Heart right ventricle (tissue), 16 donors: ENCODE measurements around the gene TRPC3. TPM values are rescaled to one million over a fixed set of nuclear protein-coding genes. Genes with fewer than 3 reads are reported as not detected.

Experiments
- ATAC-seq, 8 donors: fragments of 200-7000 bp; cut with Tn5 transposase; one replicate each; pipeline ENCODE4 v1.9.1; 2020; ENCODE audit warnings: mild to moderate bottlenecking in 8 of 8, moderate library complexity in 8 of 8, moderate number of reproducible peaks in 1 of 8
- DNase-seq, 2 donors: peaks; one replicate each; pipeline ENCODE4 v3.0.0-alpha.2; 2020
- H3K27ac ChIP-seq, 10 donors: fragments of 200-600 bp; sonication (generic) in 2 of 10; one replicate each; pipeline versions ENCODE4 v1.5.0 to v1.8.0; 2020 to 2022; ENCODE audit warnings: mild to moderate bottlenecking in 3 of 10
- H3K27me3 ChIP-seq, 7 donors: fragments of 200-600 bp; one replicate each; pipeline ENCODE4 v1.8.0; 2021 to 2022; ENCODE audit warnings: mild to moderate bottlenecking in 2 of 7
- H3K36me3 ChIP-seq, 9 donors: fragments of 200-600 bp; sonication (generic) in 1 of 9; one replicate each; pipeline versions ENCODE4 v1.5.0 to v1.8.0; 2020 to 2022; ENCODE audit warnings: mild to moderate bottlenecking in 2 of 9
- H3K4me1 ChIP-seq, 9 donors: fragments of 200-600 bp; sonication (generic) in 1 of 9; one replicate each; pipeline versions ENCODE4 v1.5.0 to v1.8.0; 2020 to 2022; ENCODE audit warnings: mild to moderate bottlenecking in 4 of 9
- H3K4me3 ChIP-seq, 10 donors: fragments of 200-600 bp; sonication (generic) in 2 of 10; one replicate each; pipeline versions ENCODE4 v1.5.0 to v1.8.0; 2020 to 2022; ENCODE audit warnings: mild to moderate bottlenecking in 7 of 10, moderate library complexity in 2 of 10
- H3K9me3 ChIP-seq, 11 donors: fragments of 200-600 bp in 10 of 11; sonication (generic) in 2 of 11; one replicate each; pipeline versions ENCODE4 v1.5.0 to v1.8.0; 2013 to 2022; ENCODE audit warnings: mild to moderate bottlenecking in 2 of 11, control low read depth in 1 of 11, moderate library complexity in 1 of 11
- WGBS, 2 donors: extraction: QIAGEN DNeasy Blood & Tissue Kit; methylation state at CpG; one replicate each; pipeline ENCODE4 v1.1.7; 2013; ENCODE audit warnings: inconsistent platforms in 1 of 2; 5-methylcytosine and 5-hydroxymethylcytosine counted together
- intact Hi-C, 10 donors: fragments of 100-400 bp; cut with DNase I; formaldehyde crosslinking; loops; one replicate each; pipeline versions ENCODE4 v1.11.1 to v1.14.2; 2022
- polyA plus RNA-seq, 2 donors: library from polyadenylated mRNA; stranded (reverse); fragments of 200-250 nt; gene quantifications; one replicate each; pipeline ENCODE4 v1.2.3, GENCODE V29; 2013
- total RNA-seq, 10 donors: library from RNA; stranded (reverse); fragmentation: NEBNext Ultra II Directional in 3 of 10; extraction: Animal tissue kit (Norgen Biotek cat#: 25700) in 3 of 10; gene quantifications; one replicate each; pipeline versions ENCODE4 v1.2.1 to v1.2.4, GENCODE V29; 2021 to 2023
- TF ChIP-seq, protein P1 (sequence below), 9 donors: fragments of 200-600 bp; sonication (generic) in 2 of 9; IDR thresholded peaks; one replicate each; pipeline versions ENCODE4 v1.5.0 to v1.8.0; 2021 to 2022; ENCODE audit warnings: antibody characterized with exemption in 9 of 9, mild to moderate bottlenecking in 5 of 9, moderate library complexity in 1 of 9
- donor health status: Arrhythmogenic right ventricular cardiomyopathy.
- donor health status: ischemic (EF 13 %, LVEDD 7.1; RV severe dilation, severe dysfunction).
- donor health status: healthy with polysubstance abuse.
- donor health status: DM: no; HTN: yes; CAD: no.
- donor health status: DM: no; HTN: no; CAD: no.
- donor health status: ischemic (EF 25% LVEDD 6.9; RV normal size, moderate dysfunction).
- donor health status: ischemic (EF 25% LVEDD 5.7; RV mildly dilated, moderate dysfunction).
- donor health status: healthy.
- donor health status: DM: yes; HTN: yes; CAD: no.
- donor health status: Ischemic cardiomyopathy.
- donor health status: ischemic (EF 35%, LVEDD 5.7; RV mildly dilated, moderate dysfunction).
- donor health status: nonischemic (EF 11% LVEDD 7.7; RV severe dilation, severe dysfunction).
- donor health status: DM: yes; HTN: yes; CAD: no.
- donor health status: PGD.
- donor health status: ischemic (EF 29% LVEDD 5.4; RV normal size, mild dysfunction).
- donor health status: nonischemic (EF 23%, LVEDD 6.1; RV moderate dilation, normal function).

The TRPC3 gene
- total and polyA plus RNA-seq, 12 donors = 0.13 to 0.28 (median 0.17) TPM; not detected in 5

DNA sequence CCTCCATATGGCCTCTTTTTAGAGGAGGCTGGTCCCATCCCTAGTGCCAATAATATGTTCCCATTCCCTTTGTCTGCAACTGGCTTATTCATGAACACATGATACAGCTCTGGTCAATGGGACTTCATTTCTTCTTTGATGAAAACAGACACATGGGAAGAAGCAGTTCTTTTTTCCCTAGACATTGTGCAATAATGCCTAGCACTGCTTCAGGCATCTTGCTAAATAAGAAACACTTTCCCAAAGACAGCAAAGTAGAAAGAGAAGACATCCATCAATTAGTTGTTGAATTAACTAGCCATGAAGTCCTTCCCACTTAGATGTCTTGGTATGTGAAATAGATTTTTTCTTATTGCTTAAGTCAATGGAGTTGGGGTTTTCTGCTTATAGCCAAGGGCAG, 40.1 kb upstream of the TRPC3 start:
- Histone ChIP-seq H3K4me3 (no peak overlapping the region), H3K27me3 (peaks cover 0 to 27% (median 8%) of the 10 kb centered on the region in 7 donors), H3K4me1 (no peaks in the 10 kb centered on the region), H3K36me3 (no peaks in the 10 kb centered on the region), H3K27ac (no peak overlapping the region), H3K9me3 (no peaks in the 10 kb centered on the region)
- TF ChIP-seq, protein P1, sequence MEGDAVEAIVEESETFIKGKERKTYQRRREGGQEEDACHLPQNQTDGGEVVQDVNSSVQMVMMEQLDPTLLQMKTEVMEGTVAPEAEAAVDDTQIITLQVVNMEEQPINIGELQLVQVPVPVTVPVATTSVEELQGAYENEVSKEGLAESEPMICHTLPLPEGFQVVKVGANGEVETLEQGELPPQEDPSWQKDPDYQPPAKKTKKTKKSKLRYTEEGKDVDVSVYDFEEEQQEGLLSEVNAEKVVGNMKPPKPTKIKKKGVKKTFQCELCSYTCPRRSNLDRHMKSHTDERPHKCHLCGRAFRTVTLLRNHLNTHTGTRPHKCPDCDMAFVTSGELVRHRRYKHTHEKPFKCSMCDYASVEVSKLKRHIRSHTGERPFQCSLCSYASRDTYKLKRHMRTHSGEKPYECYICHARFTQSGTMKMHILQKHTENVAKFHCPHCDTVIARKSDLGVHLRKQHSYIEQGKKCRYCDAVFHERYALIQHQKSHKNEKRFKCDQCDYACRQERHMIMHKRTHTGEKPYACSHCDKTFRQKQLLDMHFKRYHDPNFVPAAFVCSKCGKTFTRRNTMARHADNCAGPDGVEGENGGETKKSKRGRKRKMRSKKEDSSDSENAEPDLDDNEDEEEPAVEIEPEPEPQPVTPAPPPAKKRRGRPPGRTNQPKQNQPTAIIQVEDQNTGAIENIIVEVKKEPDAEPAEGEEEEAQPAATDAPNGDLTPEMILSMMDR (IDR thresholded peaks at IDR 0.05) = no peak
- intact Hi-C loops = loop anchor here in 3 of 10 donors (10.0 kb wide), 1 partner anchor 163 kb away; the partner anchor contains the start of gene BLTP1 (in 3 of the 3)
- ATAC-seq (no peak), DNase-seq (no peak)

DNA sequence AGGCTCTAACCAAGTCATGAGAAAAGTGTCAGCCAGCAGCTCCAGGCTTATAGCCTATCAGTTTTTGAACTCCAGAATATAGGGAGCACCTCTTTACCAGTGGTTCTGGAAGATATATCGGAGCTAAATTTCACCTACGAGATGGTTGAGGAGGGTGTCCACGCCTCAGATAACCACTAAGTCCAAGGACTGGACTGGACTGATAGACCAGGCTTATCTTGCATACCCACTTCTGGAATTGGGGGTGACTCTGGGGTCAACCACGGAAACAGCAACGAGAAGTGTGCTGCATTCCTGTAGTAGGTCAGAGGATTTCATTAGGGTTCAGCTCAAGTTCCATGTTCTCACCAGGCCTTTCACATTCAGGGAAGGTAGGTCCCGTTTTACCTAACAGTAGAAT, 38.6 kb upstream of the TRPC3 start:
- H3K36me3 ChIP-seq = no peaks in the 10 kb centered on the region
- no peak overlapping the region for H3K4me3 ChIP-seq
- DNase-seq (no peak), ATAC-seq (no peak)
- peaks cover 0 to 22% (median 7%) of the 10 kb centered on the region in 7 donors for H3K27me3 ChIP-seq
- no peaks in the 10 kb centered on the region for H3K9me3 ChIP-seq
- TF ChIP-seq, protein P1 (IDR thresholded peaks at IDR 0.05) = no peak
- WGBS, 2 donors = 39 to 46% methylated on average over 6 of the region's 6 CpGs
- H3K4me1 ChIP-seq = no peaks in the 10 kb centered on the region
- no peak overlapping the region for H3K27ac ChIP-seq
- intact Hi-C loops = loop anchor here in 3 of 10 donors (10.0 kb wide), 1 partner anchor 164 kb away; the partner anchor contains the start of gene BLTP1 (in 3 of the 3)

DNA sequence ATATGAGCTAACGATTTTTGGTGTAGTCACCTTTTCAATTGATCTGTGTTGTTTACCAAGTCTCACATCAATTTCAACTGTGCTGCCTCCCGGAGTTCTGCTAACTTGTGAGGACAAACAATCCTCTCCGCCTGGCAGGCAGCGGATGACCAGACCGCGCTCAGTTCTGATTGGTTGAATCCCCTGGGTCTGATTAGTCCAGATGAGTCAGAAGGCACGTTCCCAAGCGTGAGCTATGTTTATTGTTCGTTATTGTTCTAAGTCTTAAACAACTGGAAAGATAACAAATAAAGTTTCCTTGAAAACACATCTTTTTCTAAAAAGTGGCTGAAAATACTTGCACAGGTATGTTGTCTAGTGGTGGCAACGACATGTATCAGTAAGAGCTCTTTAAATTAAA, 37.9 kb upstream of the TRPC3 start:
- DNase-seq (no peak), ATAC-seq (no peak)
- no peaks in the 10 kb centered on the region for H3K4me1 ChIP-seq
- TF ChIP-seq, protein P1 (IDR thresholded peaks at IDR 0.05) = no peak
- H3K27ac ChIP-seq = no peak overlapping the region
- H3K9me3 ChIP-seq = no peaks in the 10 kb centered on the region
- 39 to 49% methylated on average over 10 of the region's 10 CpGs for WGBS, 2 donors
- intact Hi-C loops = loop anchor here in 3 of 10 donors (10.0 kb wide), 1 partner anchor 165 kb away; the partner anchor contains the start of gene BLTP1 (in 3 of the 3)
- peaks cover 0 to 22% (median 7%) of the 10 kb centered on the region in 7 donors for H3K27me3 ChIP-seq
- H3K36me3 ChIP-seq = no peaks in the 10 kb centered on the region
- H3K4me3 ChIP-seq = no peak overlapping the region

DNA sequence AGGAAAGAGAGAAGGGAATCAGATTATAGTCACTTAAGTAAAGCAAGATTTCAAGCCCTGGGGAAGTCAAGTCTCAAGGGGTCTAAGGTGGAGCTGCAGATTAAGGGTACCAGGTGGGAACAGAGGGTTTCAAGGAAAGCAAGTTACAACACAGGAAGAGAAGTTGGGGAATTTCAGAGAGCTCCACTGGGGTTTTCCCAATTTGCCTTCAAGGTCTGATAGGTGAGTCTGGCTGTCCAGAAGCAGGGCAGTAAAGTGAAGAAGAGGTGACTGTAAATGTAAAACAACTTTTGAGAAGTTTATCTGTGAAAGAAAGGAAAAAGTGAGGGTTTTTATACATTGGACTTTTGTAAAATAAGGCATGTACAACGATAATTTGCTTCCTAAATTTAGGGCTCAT, 37.1 kb upstream of the TRPC3 start:
- no peaks in the 10 kb centered on the region for H3K36me3 ChIP-seq
- H3K27me3 ChIP-seq = peaks cover 0 to 22% (median 7%) of the 10 kb centered on the region in 7 donors
- TF ChIP-seq, protein P1 (IDR thresholded peaks at IDR 0.05) = no peak
- no peak for ATAC-seq
- H3K4me3 ChIP-seq = no peak overlapping the region
- H3K9me3 ChIP-seq = no peaks in the 10 kb centered on the region
- WGBS, 2 donors = 85 to 90% methylated on average over 1 of the region's 1 CpG
- no peaks in the 10 kb centered on the region for H3K4me1 ChIP-seq
- no peak overlapping the region for H3K27ac ChIP-seq
- no peak for DNase-seq
- intact Hi-C loops = no loop called here
